Measurements from ENCODE around the gene GJA5. TPM values are rescaled to one million over a fixed set of nuclear protein-coding genes. Genes with fewer than 3 reads are reported as not detected.

The GJA5 gene
- total RNA-seq, 1 donor from 2014 or later, result not detected

DNA sequence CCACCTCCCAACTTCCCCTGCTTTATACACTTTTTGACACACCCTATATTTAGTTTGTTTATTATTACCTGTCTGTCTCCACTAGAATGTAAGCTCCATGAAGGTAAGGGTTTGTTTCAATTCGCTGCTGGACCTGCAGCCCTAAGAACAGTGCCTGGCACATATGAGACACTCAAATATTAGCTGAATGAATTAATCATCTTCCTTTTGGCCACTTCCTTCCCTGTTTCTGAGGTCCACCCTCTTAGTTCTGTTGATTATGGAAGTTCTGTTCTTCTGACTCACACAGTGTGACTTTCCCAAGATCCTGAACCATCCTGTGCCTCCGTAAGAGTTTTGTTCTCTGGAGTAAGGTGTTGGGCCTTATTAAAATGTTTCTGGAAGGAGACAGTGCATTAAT lies 40.4 kb upstream of the GJA5 start:
- Histone ChIP-seq H3K36me3 (ENCODE audit: control insufficient read depth, insufficient read depth, low read length) (no peaks in the 10 kb centered on the region), H3K27me3 (ENCODE audit: control insufficient read depth, insufficient read depth, low read length) (no peaks in the 10 kb centered on the region), H3K4me3 (ENCODE audit: low read depth, low read length) (no peak overlapping the region)
- DNase-seq (ENCODE audit: low read depth) (peak; percentile 82), FAIRE-seq (no peak)
- TF ChIP-seq, protein P1, sequence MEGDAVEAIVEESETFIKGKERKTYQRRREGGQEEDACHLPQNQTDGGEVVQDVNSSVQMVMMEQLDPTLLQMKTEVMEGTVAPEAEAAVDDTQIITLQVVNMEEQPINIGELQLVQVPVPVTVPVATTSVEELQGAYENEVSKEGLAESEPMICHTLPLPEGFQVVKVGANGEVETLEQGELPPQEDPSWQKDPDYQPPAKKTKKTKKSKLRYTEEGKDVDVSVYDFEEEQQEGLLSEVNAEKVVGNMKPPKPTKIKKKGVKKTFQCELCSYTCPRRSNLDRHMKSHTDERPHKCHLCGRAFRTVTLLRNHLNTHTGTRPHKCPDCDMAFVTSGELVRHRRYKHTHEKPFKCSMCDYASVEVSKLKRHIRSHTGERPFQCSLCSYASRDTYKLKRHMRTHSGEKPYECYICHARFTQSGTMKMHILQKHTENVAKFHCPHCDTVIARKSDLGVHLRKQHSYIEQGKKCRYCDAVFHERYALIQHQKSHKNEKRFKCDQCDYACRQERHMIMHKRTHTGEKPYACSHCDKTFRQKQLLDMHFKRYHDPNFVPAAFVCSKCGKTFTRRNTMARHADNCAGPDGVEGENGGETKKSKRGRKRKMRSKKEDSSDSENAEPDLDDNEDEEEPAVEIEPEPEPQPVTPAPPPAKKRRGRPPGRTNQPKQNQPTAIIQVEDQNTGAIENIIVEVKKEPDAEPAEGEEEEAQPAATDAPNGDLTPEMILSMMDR (IDR thresholded peaks at IDR 0.05; ENCODE audit: insufficient read depth, low read length, severe bottlenecking), result no peak

- Histone ChIP-seq H3K27me3 (ENCODE audit: control insufficient read depth, insufficient read depth, low read length) (no peaks in the 10 kb centered on the region), H3K36me3 (ENCODE audit: control insufficient read depth, insufficient read depth, low read length) (no peaks in the 10 kb centered on the region), H3K4me3 (ENCODE audit: low read depth, low read length) (no peak overlapping the region)
- TF ChIP-seq, protein P1 (IDR thresholded peaks at IDR 0.05; ENCODE audit: insufficient read depth, low read length, severe bottlenecking), result no peak
- FAIRE-seq (no peak), DNase-seq (ENCODE audit: low read depth) (no peak)
Measured at GRCh38 chr1:147798731-147799130, 38.3 kb upstream of the GJA5 start.

DNA sequence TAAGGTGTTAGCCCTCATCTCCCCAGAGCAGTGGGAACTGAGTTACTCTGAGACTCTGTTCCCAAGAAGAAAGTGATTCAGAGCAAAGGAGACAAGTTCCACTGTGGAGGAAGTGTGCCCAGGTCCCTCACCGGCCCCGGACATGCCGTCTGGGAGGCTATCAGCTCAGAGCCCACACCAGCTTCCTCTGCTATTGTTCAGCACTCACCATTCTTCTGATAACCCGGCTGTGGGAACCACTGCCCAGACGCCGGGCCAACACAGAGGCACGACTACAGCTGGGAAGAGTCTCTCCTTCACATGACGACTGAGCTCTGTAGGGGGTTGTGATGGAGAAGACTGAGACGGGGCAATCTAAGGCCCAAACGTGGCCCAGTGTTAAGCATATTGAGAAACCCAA lies 34.2 kb upstream of the GJA5 start:
- Histone ChIP-seq H3K36me3 (ENCODE audit: control insufficient read depth, insufficient read depth, low read length) (no peaks in the 10 kb centered on the region), H3K4me3 (ENCODE audit: low read depth, low read length) (no peak overlapping the region), H3K27me3 (ENCODE audit: control insufficient read depth, insufficient read depth, low read length) (no peaks in the 10 kb centered on the region)
- TF ChIP-seq, protein P1 (IDR thresholded peaks at IDR 0.05; ENCODE audit: insufficient read depth, low read length, severe bottlenecking), result no peak
- no peak for FAIRE-seq
- no peak for DNase-seq (ENCODE audit: low read depth)

DNA sequence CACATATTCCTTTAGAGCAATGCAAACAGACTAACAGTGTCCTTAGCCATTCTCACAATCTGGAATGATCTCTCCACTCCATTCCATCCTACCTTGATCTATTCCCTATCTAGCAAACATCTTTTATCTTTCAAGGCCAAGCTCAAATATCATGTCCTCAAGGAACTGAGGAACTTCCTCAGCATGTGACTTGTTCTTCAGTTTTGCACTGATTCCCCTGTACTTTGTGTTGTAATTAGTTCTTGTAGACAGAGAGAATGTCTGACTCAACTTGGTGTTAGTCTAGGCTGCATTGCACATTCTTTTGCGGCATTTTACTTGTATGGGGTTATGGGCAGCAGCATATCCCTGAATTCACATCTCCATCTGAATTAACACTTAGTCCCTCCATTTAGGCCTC lies 31.5 kb upstream of the GJA5 start:
- FAIRE-seq (no peak), DNase-seq (ENCODE audit: low read depth) (no peak)
- TF ChIP-seq, protein P1 (IDR thresholded peaks at IDR 0.05; ENCODE audit: insufficient read depth, low read length, severe bottlenecking), result no peak
- Histone ChIP-seq H3K4me3 (ENCODE audit: low read depth, low read length) (no peak overlapping the region), H3K27me3 (ENCODE audit: control insufficient read depth, insufficient read depth, low read length) (peaks cover 3% of the 10 kb centered on the region), H3K36me3 (ENCODE audit: control insufficient read depth, insufficient read depth, low read length) (no peaks in the 10 kb centered on the region)

- FAIRE-seq (no peak), DNase-seq (ENCODE audit: low read depth) (no peak)
- no peaks in the 10 kb centered on the region for H3K36me3 ChIP-seq (ENCODE audit: control insufficient read depth, insufficient read depth, low read length)
- H3K4me3 ChIP-seq (ENCODE audit: low read depth, low read length), result no peak overlapping the region
- TF ChIP-seq, protein P1 (IDR thresholded peaks at IDR 0.05; ENCODE audit: insufficient read depth, low read length, severe bottlenecking), result no peak
- H3K27me3 ChIP-seq (ENCODE audit: control insufficient read depth, insufficient read depth, low read length), result peaks cover 3% of the 10 kb centered on the region
Measured at GRCh38 chr1:147787765-147788164, 27.4 kb upstream of the GJA5 start.

GRCh38 chr1:147786536-147786935 lies 26.1 kb upstream of the GJA5 start:
- H3K4me3 ChIP-seq (ENCODE audit: low read depth, low read length), result no peak overlapping the region
- TF ChIP-seq, protein P1 (IDR thresholded peaks at IDR 0.05; ENCODE audit: insufficient read depth, low read length, severe bottlenecking), result no peak
- FAIRE-seq (no peak), DNase-seq (ENCODE audit: low read depth) (no peak)
- H3K27me3 ChIP-seq (ENCODE audit: control insufficient read depth, insufficient read depth, low read length), result peaks cover 3% of the 10 kb centered on the region
- H3K36me3 ChIP-seq (ENCODE audit: control insufficient read depth, insufficient read depth, low read length), result no peaks in the 10 kb centered on the region
